GM12891 (cell line): ENCODE measurements around the gene NEDD4L.

Source experiments
- POLR2A ChIP-seq: IDR thresholded peaks from 2 replicates; pipeline ENCODE4 v1.6.1; 2011; ENCODE audit warnings: low read depth, low read length, control low read depth
- TAF1 ChIP-seq: IDR thresholded peaks from 2 replicates; pipeline ENCODE4 v1.6.1; 2011; ENCODE audit warnings: low read depth, low read length, control low read depth

- TF ChIP-seq POLR2A (no peak), TAF1 (no peak)
These were observed 51.2 kb downstream of the NEDD4L start for GRCh38 chr18:58095222-58095621.
